ENCODE results near the gene NCAPG.
"Not testable (repeated sequence)": the region's sequence is repeated elsewhere in the genome, so short reads cannot be mapped to it uniquely, and the experiment has no call there.

The NCAPG gene

DNA sequence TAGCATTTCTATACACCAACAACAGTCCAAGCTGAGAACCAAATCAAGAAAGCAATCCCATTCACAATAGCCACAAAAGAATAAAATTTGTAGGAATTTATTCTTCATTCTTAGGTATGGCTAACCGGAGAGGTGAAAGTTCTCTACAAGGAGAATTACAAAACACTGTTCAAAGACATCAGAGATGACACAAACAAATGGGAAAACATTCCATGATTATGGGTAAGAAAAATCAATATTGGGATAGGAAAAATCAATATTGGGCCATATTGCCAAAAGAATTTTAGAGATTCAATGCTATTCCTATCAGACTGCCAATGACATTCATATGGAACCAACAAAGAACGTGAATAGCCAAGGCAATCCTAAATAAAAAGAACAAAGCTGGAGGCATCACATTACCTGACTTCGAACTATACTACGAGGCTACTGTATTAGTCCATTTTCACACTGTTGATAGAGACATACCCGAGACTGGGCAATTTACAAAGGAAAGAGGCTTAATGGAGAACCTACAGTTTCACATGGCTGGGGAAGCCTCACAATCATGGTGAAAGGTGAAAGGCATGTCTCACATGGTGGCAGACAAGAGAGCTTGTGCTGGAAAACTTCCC lies 49.1 kb downstream of the NCAPG start:
- H3K27ac ChIP-seq = no peak overlapping the region
- TF ChIP-seq, protein P1, sequence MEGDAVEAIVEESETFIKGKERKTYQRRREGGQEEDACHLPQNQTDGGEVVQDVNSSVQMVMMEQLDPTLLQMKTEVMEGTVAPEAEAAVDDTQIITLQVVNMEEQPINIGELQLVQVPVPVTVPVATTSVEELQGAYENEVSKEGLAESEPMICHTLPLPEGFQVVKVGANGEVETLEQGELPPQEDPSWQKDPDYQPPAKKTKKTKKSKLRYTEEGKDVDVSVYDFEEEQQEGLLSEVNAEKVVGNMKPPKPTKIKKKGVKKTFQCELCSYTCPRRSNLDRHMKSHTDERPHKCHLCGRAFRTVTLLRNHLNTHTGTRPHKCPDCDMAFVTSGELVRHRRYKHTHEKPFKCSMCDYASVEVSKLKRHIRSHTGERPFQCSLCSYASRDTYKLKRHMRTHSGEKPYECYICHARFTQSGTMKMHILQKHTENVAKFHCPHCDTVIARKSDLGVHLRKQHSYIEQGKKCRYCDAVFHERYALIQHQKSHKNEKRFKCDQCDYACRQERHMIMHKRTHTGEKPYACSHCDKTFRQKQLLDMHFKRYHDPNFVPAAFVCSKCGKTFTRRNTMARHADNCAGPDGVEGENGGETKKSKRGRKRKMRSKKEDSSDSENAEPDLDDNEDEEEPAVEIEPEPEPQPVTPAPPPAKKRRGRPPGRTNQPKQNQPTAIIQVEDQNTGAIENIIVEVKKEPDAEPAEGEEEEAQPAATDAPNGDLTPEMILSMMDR (conservative IDR thresholded peaks at IDR 0.05) = no peak
- no peak for TF ChIP-seq ZFX (IDR thresholded peaks at IDR 0.05)

DNA sequence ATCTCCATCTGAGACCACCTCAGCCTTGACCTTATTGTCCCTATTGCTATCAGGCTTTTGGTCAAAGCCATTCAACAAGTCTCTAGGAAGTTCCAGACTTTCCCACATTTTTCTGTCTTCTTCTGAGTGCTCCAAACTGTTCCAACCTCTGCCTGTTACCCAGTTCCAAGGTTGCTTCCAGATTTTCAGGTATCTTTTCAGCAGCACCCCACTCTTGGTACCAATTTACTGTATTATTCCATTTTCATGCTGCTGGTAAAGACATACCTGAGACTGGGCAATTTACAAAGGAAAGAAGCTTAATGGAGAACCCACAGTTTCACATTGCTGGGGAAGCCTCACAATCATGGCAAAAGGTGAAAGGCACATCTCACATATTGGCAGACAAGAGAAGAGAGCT lies 51.1 kb downstream of the NCAPG start:
- H3K27ac ChIP-seq = not testable (repeated sequence)

DNA sequence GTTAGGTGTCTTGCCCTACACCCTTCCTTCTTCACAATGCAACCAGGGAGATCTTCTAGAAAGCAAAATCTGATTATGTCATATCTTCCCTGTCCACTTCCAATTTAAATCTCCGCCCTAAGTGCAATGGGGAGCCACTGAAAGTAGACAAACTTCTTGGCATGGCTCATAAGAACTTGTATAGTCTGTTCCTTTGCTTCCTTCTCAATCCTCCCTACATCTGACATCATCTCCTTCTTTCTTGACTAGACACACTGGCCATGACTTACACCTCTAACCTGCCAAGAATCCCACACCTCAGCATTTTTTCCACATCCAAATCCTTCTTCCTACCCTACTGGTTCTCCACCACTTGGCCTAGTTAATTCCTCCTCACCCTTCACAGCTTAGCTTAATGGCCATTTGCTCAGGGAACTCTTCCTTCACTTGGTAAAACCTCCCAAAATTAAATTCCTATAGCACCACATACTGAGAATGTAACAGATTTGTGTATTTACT lies 55.1 kb downstream of the NCAPG start:
- TF ChIP-seq, protein P1 (conservative IDR thresholded peaks at IDR 0.05) = no peak
- no peak for TF ChIP-seq ZFX (IDR thresholded peaks at IDR 0.05)
- no peak overlapping the region for H3K27ac ChIP-seq

DNA sequence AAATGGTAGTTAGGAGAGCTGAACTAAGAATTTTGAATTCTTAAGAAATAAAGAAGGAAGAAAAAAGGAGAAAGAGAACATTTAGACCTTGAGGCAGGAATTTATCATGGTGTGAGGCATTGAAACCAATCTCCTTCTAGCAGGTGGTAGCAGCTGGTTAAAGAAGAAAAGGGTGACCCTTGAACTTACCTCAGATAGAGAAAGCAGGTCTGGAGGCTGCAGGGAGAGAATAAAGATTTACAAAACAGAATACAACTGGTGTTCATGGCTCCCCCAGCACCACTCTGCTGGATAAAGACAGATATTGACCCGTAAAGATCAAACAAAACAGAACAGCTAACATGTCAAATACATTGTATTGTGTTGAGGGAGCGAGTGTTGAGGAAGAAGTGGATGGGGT lies 56.0 kb downstream of the NCAPG start:
- no peak overlapping the region for H3K27ac ChIP-seq
- no peak for TF ChIP-seq ZFX (IDR thresholded peaks at IDR 0.05)
- TF ChIP-seq, protein P1 (conservative IDR thresholded peaks at IDR 0.05) = no peak

DNA sequence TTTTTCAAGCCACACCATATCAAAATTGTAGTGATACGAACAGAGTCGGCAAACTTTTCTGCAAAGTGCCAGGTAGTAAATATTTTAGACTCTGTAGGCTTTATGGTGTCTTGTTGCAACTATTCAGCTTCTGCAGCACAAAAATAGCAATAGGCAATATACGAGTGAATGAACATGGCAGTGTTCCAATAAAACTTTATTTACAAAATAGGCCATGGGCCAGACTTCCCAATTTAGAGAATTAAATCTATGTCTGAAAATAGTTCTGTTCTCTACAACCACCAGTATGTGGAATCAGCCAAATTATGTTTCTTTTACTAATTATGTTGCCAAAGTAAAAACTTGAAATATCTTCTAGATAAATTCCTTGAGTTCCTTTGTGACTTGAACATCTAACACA lies 56.5 kb downstream of the NCAPG start:
- TF ChIP-seq ZFX (IDR thresholded peaks at IDR 0.05) = no peak
- TF ChIP-seq, protein P1 (conservative IDR thresholded peaks at IDR 0.05) = no peak
- H3K27ac ChIP-seq = no peak overlapping the region

DNA sequence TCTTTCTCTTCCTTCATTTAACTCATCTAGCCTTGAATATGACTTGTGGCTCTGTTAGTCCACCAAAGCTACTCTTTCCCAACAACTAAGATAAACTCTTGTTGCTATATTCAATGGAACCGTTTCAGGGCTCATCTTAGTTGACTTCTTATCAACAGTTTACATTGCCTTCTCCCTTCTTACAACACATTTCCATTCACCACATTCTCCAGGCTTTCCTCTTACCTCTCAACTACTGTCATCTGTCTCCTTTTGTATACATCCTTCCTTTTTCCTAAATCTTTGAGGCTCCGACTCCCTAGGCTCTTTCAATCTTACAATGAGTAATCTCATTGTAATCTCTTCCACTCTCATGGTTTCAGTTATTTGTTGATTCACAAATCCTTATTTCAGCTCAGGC lies 58.5 kb downstream of the NCAPG start:
- TF ChIP-seq, protein P1 (conservative IDR thresholded peaks at IDR 0.05) = no peak
- TF ChIP-seq ZFX (IDR thresholded peaks at IDR 0.05) = no peak
- H3K27ac ChIP-seq = no peak overlapping the region

DNA sequence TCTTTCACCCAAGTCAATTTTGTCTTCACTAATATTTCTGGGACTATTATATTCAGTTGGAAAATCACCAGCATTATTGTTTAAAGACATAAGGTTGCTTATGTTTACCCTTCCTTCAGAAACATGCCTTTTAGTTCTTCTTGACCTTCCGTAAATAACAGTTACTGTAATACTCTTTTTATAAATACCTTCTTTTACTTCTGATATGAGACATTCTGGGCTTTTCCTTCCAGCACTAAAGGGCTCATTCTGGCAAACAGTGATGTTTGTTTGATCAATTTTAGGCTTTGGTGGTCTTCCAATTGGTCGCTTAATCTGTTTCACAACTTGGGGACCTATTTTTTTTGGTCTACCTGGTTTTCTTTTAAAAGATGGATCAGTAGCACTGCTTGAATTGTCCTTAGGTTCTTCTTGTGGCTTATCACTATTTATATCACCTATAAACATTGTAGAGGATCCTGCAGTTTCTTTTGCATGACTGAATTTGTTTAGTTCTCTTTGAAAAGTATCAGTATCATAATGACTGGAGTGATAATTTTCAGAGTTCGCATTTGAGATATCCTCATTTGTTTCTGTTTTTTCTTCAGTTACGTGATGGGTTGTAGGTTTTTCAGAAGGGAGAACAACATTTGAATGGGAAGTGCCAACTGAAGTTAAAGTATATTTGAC lies 64.8 kb downstream of the NCAPG start:
- H3K27ac ChIP-seq = no peak overlapping the region
- TF ChIP-seq ZFX (IDR thresholded peaks at IDR 0.05) = no peak
- TF ChIP-seq, protein P1 (conservative IDR thresholded peaks at IDR 0.05) = no peak

DNA sequence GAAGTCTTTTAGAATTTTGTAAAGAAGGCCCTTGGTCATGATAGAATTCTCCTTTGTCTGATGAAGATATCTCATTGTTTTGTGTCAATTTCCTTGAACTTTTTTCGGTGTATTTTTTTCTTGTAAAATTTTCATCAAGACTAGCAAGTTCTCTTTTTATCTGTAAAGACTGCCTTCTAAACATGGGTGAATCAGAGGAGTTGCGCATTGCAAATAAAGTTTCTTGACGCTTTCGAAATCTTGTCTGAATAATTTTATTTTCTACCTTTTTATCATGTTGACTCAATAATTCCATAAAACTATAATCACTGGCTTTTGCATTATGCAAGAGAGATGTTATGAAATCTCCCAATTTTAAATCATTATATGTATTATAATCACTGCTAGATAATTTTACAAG lies 66.2 kb downstream of the NCAPG start:
- TF ChIP-seq, protein P1 (conservative IDR thresholded peaks at IDR 0.05) = no peak
- TF ChIP-seq ZFX (IDR thresholded peaks at IDR 0.05) = no peak
- H3K27ac ChIP-seq = no peak overlapping the region
